GM18873 (cell line): Measurements from ENCODE around the gene HLA-DQB2.
"Not testable (repeated sequence)": the region's sequence is repeated elsewhere in the genome, so short reads cannot be mapped to it uniquely, and the experiment has no call there.

Experiments
- ATAC-seq: cut with Tn5 transposase; IDR thresholded peaks from one replicate; pipeline ENCODE4 v1.9.1; 2021; ENCODE audit warnings: mild to moderate bottlenecking, moderate library complexity, moderate number of reproducible peaks; ENCODE audit not compliant: unreplicated experiment, low FRiP score

The HLA-DQB2 gene

DNA sequence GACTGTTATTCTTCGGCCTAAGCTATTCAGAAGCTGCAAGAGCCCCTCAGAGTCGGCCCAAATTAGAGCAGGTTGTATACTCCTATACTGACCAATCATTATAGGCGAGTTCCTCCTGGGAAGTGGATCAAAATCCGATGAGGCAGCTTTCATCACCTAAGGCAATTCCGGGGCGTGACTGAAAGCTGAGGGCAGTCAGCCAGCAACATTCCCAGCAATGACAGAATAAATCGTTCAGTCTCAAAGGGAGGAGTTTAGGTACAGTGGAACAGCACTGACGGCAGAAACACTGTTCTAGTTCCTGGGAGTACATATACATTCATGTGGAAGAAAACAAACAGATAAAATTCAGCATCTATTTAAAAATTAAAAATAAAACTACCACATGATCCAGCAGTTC lies 10.8 kb downstream of the HLA-DQB2 start:
- no peak for ATAC-seq

DNA sequence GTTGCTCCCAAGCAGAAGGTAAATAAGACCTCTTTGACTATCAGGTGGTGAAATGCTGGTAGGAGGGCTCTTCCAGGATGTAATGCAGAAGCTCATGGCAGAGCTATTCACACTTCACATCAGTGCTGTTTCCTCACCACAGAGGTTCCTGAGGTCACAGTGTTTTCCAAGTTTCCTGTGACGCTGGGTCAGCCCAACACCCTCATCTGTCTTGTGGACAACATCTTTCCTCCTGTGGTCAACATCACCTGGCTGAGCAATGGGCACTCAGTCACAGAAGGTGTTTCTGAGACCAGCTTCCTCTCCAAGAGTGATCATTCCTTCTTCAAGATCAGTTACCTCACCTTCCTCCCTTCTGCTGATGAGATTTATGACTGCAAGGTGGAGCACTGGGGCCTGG lies 17.7 kb downstream of the HLA-DQB2 start:
- ATAC-seq: not testable (repeated sequence)

DNA sequence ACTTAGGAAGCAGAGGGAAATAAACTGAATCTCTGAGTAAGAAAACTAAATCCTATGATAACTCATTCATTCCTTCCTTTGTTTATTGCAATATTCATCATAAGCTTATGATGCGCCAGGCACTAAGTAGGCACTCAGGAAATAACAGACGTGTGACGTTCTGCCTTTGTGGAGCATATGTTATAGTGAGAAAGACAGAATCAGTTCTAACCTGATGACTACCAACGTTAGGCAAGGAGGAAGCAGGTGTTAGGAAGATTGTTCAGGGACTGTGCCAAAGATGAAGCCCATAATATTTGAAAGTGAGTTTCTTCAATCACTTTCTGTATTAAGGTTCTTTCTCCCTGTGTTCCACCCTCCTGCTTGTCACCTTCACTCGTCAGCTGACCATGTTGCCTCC lies 18.6 kb downstream of the HLA-DQB2 start:
- no peak for ATAC-seq

DNA sequence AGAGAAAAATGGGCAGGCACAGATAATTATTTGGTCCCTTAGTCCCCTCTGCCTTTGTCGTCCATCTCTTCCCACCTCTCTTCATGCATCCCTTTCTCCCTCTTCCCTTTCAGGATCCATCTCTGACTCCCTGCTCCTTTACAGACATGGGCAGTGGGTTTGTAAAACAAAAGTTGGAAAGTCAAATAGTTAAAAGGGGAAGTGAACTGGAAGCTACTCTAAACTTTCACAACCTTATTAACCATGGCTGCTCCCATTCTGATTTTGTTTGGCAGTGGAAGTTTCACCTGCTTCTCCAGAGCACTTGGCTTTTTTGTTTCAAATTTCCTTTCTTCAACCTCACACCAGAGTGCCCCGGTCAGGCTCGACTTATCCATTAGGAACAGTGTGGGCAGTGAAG lies 21.0 kb downstream of the HLA-DQB2 start:
- no peak for ATAC-seq

DNA sequence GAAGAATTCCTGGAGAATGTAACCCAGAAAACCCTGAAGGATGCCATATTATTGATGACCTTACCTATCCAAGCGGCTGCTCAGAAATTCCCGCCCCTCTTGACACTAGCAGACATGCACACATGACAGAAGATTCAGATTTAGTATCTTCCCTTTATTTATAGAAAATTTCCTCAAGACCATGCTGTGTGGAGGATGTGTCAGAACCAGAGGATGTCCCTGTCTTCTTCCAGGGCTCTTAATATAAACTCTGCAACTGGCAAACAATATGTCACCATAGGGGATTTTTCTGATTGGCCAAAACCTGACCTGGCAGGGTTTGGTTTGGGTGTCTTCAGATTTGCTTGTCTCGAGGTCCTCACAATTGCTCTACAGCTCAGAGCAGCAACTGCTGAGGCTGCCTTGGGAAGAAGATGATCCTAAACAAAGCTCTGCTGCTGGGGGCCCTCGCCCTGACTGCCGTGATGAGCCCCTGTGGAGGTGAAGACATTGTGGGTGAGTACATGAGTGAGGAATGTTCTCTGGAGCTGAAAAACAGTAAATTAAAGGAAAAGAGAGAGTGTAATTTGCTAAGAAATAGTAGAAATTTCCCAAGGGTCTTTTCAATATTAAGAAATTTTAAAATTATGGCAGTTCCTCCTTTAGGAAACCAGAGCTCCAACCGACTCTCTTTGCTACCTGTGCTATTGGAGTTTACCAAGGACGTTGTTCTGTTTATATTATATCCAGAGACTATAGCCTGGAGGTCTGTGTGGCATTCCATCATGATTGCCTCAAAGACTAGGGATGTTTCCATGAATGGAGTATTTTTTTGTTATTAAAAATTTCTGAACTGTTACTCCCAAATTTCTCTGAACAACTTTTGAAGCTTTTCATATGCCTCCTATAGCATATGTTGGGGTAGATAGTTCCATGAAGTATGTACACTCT lies 22.0 kb downstream of the HLA-DQB2 start, which contains the start of gene HLA-DQA2:
Gene HLA-DQA2, plus strand, starts transcription at position 361 of the 930 bp plus-strand sequence. Its CDS starts 53 bp downstream, at position 414.
- no peak for ATAC-seq

DNA sequence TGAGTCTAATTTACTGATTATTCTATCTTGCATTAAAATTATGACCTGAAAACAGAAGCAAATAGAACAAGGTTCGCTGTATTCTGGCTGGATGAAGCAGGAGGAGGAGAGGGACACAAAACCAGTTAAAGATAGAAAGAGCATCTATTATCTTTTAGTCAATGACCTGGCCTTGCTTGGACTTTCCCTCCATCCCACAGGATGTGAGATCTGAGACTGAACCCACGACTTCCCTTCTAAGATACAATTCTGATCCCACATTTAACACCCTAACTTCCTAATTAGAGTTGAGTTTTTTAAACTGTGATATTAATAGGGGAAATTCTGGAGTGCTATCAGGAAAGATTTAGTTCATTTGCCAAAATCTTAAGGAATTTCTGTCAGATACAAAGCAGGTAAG lies 25.2 kb downstream of the HLA-DQB2 start:
- ATAC-seq: no peak

DNA sequence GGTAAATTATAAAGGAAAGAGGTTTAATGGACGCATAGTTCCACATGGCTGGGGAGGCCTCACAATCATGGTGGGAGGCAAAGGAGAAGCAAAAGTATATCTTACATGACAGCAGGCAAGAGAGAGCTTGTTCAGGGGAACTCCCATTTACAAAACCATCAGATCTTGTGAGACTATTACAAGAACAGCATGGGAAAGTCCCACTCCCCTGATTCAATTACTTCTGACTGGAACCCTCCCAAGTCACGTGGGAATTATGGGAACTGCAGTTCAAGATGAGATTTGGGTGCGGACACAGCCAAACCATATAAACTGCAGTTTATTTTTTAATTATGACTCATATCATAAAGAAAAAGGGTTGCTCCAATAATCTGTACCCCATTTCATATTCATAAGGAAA lies 44.5 kb downstream of the HLA-DQB2 start:
- no peak for ATAC-seq

DNA sequence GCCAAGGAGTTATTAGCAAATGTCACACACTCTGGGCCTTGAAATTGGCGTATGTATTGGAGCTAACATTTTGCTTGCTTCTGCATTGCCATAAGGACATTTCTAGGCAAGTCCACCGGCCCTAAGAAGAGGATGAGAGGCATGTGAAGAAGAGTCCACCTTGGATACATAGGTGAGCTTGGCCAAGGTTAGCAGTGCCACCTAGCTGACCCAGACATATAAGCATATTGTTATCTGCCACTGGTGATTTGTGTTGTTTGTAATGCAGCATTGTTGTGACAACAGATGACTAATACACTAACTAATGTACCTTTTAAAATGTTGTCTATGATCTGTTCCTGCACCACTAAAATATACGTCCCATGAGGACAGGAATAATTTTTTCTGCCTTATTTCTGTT lies 46.9 kb downstream of the HLA-DQB2 start:
- ATAC-seq: no peak

DNA sequence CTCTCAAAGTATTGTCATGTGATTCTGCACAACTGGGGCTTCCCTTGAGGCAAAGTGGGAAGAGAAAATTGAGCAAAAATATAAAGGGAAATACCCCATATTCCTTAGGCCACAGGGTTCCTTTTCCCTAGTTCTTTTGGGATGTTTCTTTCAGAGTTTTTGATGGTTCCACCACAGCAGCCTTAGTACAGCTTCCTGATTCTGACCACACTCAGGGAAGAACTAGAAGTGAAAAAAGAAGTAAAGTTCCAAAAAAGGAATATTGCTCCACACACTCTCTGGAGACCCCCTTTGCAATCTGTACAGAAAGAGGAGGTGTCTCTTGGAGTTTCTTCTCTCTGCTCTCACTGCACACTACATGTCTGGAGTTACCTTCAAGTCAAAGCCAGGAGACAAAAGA lies 50.1 kb downstream of the HLA-DQB2 start:
- ATAC-seq: no peak

DNA sequence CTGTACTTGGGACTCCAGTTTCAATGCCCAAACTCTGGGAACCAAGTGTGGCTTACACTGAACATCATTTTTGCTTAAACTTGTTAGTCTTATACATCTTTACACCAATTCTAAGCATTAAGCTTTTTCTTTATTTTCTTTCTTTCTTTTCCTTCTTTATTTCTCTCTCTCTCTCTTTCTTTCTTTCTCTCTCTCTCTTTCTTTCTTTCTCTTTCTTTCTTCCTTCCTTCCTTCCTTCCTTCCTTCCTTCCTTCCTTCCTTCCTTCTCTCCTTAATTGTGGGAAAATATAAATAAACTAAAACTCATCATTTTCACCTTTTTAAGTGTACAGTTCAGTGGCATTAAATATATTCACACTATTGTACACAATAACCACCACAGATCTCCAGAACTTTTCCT lies 53.7 kb downstream of the HLA-DQB2 start:
- ATAC-seq: no peak
